ENCODE results near the gene CYB5RL. TPM values are rescaled to one million over a fixed set of nuclear protein-coding genes. Genes with fewer than 3 reads are reported as not detected.

The CYB5RL gene
- polyA plus RNA-seq, 4 donors: 6.3 to 10.0 (median 8.1) TPM

DNA sequence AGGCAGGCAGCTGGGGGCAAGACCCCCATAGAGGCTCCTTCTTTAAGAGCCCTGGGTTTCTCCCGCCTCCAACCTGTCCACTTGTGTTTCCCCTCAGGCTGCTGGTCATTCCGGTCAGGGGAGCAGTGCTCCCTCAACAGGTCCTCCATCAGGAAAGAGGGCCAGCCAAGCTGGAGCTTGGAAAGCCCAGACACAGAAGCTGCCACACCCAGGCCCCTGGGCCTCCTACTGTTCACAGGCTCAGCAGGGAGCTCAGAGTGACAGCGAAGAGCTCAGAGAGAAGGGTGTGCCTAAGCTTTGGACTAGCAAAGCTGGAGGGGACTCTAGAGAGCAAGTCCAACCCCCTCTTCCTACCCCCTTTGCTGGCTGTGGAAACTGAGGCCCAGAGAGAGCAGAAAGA, 36.8 kb downstream of the CYB5RL start:
- DNase-seq (ENCODE audit: low read depth in 4 of 4, low spot score in 2 of 4): no peak

DNA sequence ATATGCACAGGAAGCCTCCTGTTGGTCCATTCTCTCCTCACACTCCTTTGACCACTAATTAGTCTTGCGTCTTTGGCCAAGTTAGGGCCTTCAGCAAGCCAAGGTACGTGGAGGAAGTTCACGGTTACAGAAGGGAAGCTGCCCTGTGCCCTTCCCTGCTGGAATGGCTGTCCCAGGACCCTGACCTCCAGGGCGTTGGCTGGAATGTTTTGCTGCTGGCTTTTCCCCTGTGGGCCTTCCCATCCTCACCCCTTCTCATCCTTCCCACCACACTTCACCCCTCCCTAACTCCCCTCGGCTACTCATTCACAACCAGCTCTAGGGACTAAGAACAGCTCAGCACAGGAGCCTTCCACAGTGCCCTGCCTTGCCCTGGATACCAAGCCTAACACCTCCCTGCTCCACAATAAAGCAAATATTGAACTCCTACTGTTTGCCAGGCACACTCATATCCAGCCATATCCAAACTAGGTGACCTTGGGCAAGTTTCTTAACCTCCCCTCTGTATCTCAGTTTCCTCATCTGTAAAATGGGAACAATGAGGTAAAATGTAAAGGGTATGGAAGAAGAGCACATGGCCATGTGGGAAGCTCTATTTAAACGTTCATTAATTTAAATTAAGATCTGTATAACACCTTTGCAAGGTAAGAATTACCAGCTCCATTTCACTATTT, 38.2 kb downstream of the CYB5RL start:
- DNase-seq (ENCODE audit: low read depth in 4 of 4, low spot score in 2 of 4): no peak

DNA sequence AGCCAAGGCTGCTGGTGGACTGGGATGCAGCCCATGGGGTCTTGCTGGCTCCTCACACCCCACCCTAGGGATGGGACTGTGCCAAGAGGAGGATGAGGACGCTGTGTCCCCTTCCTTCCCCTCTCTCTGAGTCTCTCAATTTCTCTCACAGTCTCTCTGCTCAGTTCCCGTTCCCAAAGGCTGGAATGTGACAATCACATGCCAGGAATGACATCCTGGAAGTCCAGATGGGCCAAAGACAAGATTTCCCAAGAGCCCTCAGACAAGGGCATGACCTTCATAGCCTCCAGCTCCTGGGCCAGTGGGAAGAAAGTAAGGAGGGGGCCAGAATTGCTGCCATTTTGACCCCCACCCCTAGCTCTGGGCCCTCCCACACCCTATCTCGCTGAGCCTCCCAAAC, 39.5 kb downstream of the CYB5RL start:
- DNase-seq (ENCODE audit: low read depth in 4 of 4, low spot score in 2 of 4): no peak

DNA sequence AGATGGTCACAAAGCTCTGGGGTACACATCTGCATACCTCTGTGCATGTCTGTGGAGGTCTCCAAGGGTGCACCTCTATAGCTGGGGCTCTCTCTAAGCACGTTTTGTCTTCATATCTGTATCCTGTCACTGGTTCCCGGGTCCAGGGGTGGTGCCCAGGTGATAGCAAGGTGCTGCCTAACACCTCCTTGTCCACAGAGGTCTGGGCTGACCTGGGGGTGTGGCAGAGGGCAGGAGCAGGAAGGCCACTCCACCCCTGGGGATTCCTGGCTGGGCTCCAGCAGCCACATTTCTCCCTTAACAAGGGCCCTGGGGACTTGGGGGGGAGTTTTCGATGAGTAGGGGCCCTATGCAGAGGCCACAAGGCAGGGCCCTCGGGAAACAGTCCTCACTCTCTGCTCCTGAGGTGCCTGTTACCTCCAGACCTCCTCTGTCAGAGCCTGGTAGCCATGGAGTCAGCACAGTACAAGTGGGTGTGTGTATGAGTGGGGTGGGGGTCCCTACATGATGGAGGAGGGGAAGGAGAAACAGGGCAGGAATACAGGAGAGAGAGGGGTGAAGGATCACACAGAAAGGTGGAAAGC, 40.0 kb downstream of the CYB5RL start:
- no peak for DNase-seq (ENCODE audit: low read depth in 4 of 4, low spot score in 2 of 4)

DNA sequence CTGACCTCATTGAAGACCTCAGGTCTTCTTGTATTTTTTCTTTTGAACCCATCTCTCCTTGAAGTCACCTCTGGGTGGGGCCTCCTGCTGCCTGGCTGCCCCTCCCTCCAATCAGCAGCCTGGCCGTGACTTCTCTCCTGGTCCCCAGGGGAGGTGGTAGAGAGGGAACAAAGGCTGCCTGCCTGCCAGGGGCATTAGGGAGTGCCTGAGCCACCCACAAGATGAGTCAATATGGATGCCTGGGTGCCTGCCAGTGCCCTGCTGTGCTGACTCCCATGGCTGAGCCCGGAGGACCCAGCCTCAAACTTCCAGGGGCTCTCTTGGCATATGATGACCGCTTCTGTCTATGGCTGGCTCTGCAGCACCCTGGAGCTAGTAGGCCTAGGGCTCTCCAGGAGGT, 41.8 kb downstream of the CYB5RL start:
- DNase-seq (ENCODE audit: low read depth in 4 of 4, low spot score in 2 of 4): no peak

DNA sequence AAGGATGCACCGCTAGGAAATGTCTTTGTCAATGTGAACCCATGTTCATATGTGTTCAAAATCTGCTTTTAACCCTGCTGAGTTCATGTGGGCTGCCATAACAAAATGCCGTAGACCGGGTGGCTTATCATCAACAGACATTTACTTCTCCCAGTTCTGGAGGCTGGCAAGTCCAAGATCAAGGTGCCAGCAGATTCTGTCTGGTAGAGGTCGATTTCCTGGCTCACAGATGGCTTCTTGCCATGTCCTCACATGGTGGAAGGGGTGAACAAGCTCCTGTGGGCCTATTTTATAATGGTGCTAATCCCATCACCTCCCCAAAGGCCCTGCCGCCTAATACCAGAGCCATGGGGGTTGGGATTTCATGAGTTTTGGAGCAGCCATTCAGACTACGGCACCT, 42.4 kb downstream of the CYB5RL start:
- no peak for DNase-seq (ENCODE audit: low read depth in 4 of 4, low spot score in 2 of 4)

DNA sequence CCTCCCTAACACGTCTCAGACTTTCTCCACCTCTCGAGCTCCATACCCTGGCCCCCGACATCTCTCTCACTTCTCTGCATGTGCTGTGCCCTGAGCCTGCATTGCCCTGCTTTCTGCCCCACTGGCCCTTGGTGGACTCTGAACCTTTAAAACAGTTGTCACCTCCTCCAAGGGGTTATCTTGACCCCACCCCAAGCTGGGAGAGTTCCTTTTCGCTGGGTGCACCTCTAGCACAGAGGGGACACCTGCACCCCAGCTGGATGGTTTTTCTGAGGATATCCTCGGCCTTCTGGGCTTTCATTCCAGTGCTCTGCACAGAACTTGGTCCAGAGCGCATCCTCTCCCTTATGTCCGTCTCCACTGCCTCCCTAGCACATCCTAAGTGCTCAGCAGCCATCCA, 42.8 kb downstream of the CYB5RL start:
- DNase-seq (ENCODE audit: low read depth in 4 of 4, low spot score in 2 of 4): no peak

DNA sequence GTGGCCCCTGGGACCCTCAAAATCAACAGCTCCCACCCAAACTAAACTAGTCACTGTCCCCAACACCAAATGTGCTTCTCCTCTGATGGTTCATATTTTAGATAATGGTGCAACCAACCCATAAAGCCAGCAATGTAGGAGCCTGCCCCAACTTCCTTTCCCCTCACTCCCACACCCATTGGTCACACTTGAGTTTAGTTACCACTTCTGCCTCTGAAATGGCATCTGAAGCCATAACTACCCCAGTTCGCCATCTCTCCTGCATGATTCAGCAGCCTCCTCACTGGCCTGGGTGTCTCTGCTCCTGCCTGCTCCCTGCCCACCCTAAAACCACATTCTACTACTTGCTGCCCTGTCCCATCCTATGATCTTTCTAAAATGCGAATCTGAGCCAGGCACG, 43.6 kb downstream of the CYB5RL start:
- no peak for DNase-seq (ENCODE audit: low read depth in 4 of 4, low spot score in 2 of 4)

DNA sequence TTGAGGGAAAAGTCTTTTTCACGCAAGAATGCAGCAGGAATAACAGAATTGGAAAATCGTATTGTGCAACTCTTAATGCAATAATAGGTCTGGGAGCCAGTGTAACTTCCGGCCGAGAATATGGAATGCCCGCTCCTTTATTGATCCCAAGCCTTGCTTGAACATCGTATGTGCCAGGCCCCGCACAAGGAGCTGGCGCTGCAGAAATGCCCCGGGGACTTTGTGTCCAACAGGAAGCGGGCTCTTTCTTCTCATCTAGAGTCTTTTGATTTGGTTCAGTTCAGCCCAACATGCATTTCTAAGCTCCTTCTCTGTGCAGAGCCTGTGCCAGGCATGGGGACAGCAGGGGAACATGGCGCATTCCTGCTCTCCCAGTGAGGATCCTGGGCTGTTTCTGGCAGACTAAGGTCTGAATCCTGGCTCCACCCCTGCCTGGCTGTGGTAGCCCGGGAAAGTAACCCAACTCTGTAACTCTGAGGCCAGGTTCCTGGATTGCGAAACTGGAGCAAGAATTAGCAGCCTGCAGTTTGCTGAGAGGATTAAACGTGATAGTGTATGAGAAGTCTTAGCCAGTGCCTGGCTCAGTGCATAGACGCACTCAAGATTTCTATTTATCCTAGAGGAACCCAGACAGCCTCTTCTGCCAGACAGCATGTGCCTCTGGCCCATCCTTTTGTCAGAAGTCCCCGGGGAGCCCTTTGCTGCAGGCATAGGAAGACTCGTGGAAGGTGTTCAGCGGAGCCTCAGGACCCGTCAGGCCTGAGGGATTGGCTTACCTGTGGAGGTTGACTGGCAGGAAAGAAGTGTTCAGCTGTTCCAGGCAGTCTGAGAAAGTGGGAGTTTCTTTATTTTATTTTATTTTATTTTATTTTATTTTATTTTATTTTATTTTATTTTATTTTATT, 46.0 kb downstream of the CYB5RL start:
- DNase-seq (ENCODE audit: low read depth in 4 of 4, low spot score in 2 of 4): no peak

DNA sequence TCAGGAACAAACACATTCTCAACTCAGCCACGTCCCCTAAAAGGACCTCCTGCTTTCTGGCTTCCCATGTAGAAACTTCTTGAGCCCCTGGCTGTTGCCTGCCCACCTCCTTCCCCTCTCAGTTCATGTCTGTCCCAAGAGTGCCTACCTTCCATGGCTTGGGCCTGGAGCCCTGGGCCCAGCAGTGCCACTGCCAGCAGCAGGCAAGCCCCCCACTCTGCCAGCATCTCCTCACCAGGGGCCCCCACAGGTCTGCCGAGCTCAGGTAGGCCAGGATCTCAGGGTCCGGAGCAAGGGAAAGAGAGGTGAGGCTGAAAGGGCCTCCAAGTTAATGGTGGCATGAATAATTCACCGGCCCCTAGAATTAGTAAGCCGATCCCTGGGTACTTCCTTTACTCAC, 47.1 kb downstream of the CYB5RL start, which contains the start of gene CDCP2:
TSS of gene CDCP2 (minus strand) at position 305 of the 400 bp plus-strand sequence. CDS start at position 227, 78 bp downstream.
- DNase-seq (ENCODE audit: low read depth in 4 of 4, low spot score in 2 of 4): no peak

DNA sequence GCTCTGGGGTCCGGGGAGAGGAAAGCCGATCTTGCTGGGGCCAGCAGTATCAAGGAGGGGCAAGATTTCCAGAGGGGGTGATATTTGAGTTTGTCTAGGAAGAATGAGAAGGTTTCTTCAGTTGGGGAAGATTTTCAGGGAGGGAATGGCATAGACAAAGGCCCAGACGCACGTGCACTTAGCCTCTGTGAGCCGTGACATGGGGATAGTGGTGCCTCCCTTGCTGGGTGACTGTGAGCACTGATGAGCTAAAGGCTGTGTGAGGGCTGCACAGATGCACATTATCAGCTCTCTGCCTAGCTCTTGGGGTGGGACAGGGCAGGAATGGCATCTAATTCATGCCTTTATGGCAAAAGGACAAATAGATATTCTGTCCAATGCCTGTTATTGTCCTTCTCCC, 48.8 kb downstream of the CYB5RL start:
- DNase-seq (ENCODE audit: low read depth in 4 of 4, low spot score in 2 of 4): no peak

Other genes starting within 250 kb of the CYB5RL start
- under 1 TPM in 1 of 4 donors, not detected in 3; 0.08 TPM for gene LDLRAD1, start 181.8 kb downstream of the CYB5RL start, polyA plus RNA-seq (ENCODE audit: insufficient read length in 4 of 4)
- 100 to 1,000 TPM; 304 to 435 (median 349) TPM for gene TMEM59, start 146.8 kb downstream of the CYB5RL start, polyA plus RNA-seq (ENCODE audit: insufficient read length in 4 of 4)
- 1 to 10 TPM; 8.2 to 9.6 (median 8.6) TPM for gene TCEANC2, start 146.4 kb downstream of the CYB5RL start, polyA plus RNA-seq (ENCODE audit: insufficient read length in 4 of 4)
- gene CDCP2, start 47.0 kb downstream of the CYB5RL start, polyA plus RNA-seq (ENCODE audit: insufficient read length in 4 of 4): under 1 TPM in 2 of 4 donors, not detected in 2; 0.08 to 0.11 TPM
- gene MRPL37, start 137 bp upstream of the CYB5RL start, polyA plus RNA-seq (ENCODE audit: insufficient read length in 4 of 4): 10 to 100 TPM; 73.5 to 88.4 (median 81.7) TPM
- 100 to 1,000 TPM; 110 to 130 (median 123) TPM for gene SSBP3, start 206.4 kb upstream of the CYB5RL start, polyA plus RNA-seq (ENCODE audit: insufficient read length in 4 of 4)

Data from left renal cortex interstitium (tissue), 4 donors.